Measurements from ENCODE around the gene SLC16A3.

GRCh38 chr17:82180776-82181528 is 47.9 kb upstream of the SLC16A3 start:
- TF ChIP-seq CTCF (IDR thresholded peaks at IDR 0.05): no peak
- no peak for TF ChIP-seq POLR2A (IDR thresholded peaks at IDR 0.05)
